ENCODE data around the gene MYOT.
"Not testable (repeated sequence)": the region's sequence is repeated elsewhere in the genome, so short reads cannot be mapped to it uniquely, and the experiment has no call there.

DNA sequence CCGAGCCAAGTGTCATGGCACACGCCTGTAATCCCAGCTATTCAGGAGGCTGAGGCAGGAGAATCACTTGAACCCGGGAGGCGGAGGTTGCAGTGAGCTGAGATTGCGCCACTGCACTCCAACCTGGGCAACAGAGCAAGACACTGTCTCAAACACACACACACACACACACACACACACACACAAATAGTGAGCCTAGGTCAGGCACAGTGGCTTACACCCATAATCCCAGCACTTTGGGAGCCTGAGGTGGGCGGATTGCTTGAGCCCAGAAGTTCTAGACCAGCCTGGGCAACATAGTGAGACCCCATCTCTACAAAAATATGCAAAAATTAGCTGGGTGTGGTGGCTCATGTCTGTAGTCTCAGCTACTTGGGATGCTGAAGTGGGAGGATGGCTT is 4.0 kb upstream of the MYOT start:
- TF ChIP-seq POLR2A (IDR thresholded peaks at IDR 0.05); CTCF (IDR thresholded peaks at IDR 0.05 in 4 of 5, conservative IDR thresholded peaks at IDR 0.05 in 1 of 5): not testable (repeated sequence)

All from gastrocnemius medialis (tissue), 4 donors.